ENCODE data around the gene CSNK2B.
"Not testable (repeated sequence)": the region's sequence is repeated elsewhere in the genome, so short reads cannot be mapped to it uniquely, and the experiment has no call there.

CSNK2B gene

DNA sequence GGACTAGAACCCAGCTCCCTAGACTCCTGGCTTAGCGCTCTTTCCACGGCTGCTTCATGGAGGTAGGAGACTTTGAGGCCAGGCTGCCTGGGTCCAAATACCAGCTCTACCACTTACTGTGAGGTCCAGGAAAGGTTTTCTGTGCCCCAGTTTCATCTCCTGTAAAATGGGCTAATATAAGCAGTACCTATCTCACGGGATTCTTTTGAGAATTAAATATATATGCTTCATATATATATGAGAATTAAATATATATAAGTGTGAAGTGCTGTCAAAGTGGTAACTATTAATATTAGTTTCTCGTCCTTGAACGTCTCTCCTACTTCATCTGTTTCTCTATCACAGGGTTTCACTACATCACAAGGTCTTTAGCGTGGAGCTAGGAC lies 25.2 kb downstream of the CSNK2B start:
- DNase-seq = no peak

- no peak for DNase-seq
These were observed 25.8 kb downstream of the CSNK2B start for GRCh38 chr6:31691564-31692108.

DNA sequence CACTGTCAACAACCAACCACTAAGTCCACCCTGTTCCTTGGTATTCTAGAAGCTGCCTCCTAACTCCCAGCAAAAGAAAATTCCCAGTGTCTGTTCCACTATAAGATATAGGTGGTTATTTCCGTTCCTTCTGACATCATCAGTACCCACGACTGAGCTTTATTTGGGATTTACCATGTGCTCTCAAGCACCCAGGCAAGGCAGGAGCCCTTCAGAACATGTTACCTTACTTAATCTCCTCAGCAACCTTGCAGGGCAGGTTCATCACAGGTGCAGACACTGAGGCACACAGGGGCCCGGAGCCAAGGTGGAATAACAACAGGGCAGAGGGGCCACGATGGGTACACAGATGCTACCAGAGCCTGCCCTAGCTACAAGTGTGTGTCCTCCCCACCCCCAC lies 26.5 kb downstream of the CSNK2B start:
- DNase-seq = no peak

GRCh38 chr6:31692886-31693285 lies 27.0 kb downstream of the CSNK2B start:
- no peak for DNase-seq

- DNase-seq = no peak
These were observed 27.7 kb downstream of the CSNK2B start for GRCh38 chr6:31693535-31693934.

- no peak for DNase-seq
These were observed 31.7 kb downstream of the CSNK2B start for GRCh38 chr6:31697555-31697954.

GRCh38 chr6:31700740-31701401 lies 35.0 kb downstream of the CSNK2B start:
- DNase-seq = no peak

GRCh38 chr6:31701666-31702404 lies 36.0 kb downstream of the CSNK2B start:
- no peak for DNase-seq

GRCh38 chr6:31702405-31702818 lies 36.5 kb downstream of the CSNK2B start:
- DNase-seq = peak; percentile 59

DNA sequence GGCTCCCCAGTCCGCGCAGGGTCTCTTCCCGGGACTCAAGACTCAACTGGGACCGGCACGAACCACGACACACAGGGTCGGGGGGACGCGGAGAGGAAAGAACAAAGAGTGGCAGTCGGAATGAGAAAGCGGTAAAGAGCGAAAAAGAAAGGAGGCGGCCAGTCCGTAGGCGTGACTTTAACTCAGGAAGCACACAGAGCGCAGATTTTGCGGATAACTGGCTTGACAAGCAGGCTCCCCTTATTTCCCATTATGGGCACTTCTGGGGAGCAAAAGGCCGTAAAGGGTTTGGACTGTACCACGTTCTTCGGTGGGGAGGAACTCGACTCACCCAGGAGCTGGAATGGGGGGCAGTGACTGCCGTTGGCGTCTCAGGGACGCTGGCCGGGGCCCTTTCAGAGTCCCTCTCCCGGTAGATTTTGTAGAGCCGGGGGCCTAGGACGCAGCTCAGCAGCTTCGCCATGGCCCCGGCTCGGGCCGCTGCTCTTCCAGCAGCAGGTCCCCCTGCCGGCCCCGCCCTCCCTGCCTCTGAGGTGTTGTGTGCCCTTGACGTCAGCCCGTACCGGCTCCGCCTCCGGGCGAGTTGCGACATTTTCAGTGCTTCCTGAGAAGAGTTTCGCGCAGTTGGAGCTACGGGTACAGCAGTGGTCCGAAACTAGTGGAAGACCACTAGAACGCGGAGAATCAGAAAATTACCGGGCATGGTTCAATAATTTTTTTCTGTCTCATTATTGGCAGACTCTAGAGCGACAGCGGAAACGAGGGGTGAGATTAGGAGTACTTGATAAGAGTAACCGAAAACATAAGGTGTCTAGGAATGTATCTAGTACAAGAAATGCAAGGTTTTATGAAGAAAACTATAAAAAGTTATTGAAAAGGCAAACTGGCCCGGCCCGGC lies 37.2 kb downstream of the CSNK2B start, which contains the start of gene ABHD16A:
Gene ABHD16A (minus strand): TSS at position 506 of the 898 bp plus-strand sequence. CDS start 43 bp downstream, at position 463.
- DNase-seq = peak; percentile 99

DNA sequence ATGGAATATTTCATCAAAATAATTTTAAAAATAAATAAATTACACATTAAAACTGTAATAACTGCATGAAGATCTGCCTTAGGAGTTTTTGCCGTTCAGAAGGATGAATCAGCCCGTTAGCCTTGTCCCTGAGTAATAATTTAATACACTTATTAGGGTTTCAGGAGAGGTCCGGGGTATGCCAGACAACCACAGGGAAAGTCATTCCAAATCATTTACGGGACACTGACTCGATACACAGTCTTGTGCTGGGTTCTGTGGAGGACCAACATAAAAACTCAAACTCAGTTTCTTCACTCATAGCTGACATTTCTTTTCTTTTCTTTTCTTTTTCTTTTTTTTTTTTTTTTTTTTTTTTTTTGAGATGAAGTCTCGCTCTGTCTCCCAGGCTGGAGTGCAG lies 40.1 kb downstream of the CSNK2B start:
- no peak for DNase-seq

- no peak for DNase-seq
These were observed 40.7 kb downstream of the CSNK2B start, which contains the start of gene LY6G6F for GRCh38 chr6:31706599-31706998. TSS of gene LY6G6F (plus strand) at chr6:31706866. CDS start at chr6:31706907, 41 bp downstream.

- DNase-seq = no peak
These were observed 41.8 kb downstream of the CSNK2B start for GRCh38 chr6:31707701-31708100.

DNA sequence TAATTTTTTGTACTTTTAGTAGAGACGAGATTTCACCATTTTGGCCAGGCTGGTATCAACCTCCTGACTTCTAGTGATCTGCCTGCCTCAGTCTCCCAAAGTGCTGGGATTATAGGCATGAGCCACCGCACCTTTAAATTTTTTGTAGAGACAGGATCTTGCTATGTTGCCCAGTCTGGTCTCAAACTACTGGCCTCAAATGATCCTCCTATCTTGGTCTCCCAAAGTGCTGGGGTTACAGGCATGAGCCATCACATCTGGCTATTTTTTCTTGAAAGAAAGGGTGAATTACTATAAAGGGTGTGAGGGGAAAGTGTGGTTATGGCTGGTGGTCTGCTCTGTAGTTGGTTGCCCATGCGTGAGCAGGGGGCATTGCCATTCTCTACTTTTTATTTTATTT lies 42.3 kb downstream of the CSNK2B start:
- no peak for DNase-seq

GRCh38 chr6:31709157-31709556 lies 43.3 kb downstream of the CSNK2B start:
- DNase-seq = not testable (repeated sequence)

DNA sequence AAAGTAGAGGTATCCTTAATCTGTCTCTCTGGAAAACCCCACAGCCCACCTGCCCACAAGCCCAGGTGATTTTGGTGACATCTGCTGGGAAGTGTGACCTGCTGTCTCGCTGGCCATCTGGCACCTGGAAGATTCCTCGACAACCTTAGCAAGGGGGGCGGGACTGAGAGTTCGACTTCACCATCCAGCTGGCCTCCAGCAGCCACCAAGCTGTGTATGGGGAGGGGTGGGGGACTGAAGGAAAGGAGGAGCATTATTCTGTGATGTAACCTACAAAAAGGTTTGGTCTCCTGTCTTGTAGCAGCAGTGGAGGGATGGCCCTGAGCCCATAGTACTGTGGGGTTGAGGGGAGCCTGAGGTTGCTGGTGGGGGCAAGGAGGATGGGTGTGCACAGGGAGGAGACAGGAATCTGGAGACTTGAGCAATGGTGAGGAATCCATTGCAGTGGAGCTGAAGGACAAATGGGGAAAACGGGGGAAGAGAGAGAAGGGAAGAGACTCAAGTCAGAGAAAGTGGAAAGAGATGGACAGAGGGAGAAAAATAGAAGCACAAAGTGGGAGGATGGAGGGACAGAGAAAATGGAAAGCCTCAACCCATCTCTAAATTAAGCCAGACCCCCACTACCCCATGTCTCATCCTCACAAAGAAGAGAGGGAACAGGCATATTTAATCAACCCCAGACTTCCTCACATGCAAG lies 44.8 kb downstream of the CSNK2B start:
- DNase-seq = no peak

DNA sequence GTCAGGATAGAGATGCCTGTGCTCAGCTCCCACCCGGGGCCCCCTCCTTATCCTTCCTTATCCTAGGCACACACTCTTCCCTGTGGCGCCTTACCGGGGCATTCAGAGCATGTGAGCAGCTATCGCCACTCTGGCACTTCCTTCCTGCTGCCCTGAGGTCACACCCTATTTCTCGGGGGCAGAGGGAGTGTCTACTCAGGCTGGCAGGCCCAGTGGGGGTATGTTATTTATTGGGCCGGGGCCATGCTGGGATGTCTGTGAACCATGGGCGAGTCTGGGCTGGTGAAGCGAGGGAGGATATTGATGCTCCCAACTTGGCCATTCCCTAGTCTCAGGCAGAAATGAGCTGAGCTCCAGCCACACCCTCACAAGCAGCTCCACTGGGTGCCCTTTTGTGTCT lies 45.4 kb downstream of the CSNK2B start:
- DNase-seq = no peak

DNA sequence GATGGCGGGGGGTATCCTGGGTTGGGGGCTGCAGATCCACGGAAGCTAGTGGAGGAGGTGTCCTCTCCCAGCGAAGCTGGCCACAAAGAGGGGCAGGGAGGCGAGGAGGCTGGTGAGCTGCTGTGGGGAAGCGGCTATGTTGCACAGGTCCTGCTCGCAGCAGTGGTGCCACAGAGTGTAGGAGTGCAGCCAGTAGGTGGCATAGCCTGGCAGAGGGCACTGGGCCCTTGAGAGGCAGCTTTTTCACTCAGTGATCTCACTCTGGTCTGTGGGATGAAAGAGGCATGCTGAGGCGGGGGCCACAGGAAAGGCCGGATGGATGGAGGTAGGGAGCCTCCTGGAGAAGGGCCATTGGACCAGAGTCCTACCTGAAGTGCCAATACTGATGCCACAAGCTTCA lies 46.4 kb downstream of the CSNK2B start:
- DNase-seq = no peak

GRCh38 chr6:31713465-31713864 lies 47.6 kb downstream of the CSNK2B start:
- no peak for DNase-seq

- DNase-seq = no peak
These were observed 48.3 kb downstream of the CSNK2B start for GRCh38 chr6:31713991-31714684.

Measured in activated CD4-positive, alpha-beta T cell treated with anti-CD3 and anti-CD28 coated beads for 48 hours (primary cell).